Cardiac fibroblast (primary cell): ENCODE results near the gene ANKRD6.

Experiments
- DNase-seq, 2 donors: peaks; one replicate each; pipeline versions ENCODE4 v3.0.0 to v3.0.0-alpha.2; 2010; ENCODE audit warnings: low read depth in 2 of 2
- H3K4me3 ChIP-seq, 2 donors: replicated peaks in 1 of 2; 1 replicate in 1 of 2; 2 replicates in 1 of 2; pipeline ENCODE4 v1.5.1; 2011; ENCODE audit warnings: low read depth in 2 of 2, low read length in 2 of 2, mild to moderate bottlenecking in 2 of 2, moderate library complexity in 1 of 2
- CTCF ChIP-seq: IDR thresholded peaks from one replicate; pipeline ENCODE4 v1.5.1; 2011; ENCODE audit warnings: low read depth, mild to moderate bottlenecking, low read length, inconsistent platforms

ANKRD6 gene

GRCh38 chr6:89440200-89440599 lies 7.2 kb downstream of the ANKRD6 start:
- no peak for DNase-seq
- no peak for TF ChIP-seq CTCF
- H3K4me3 ChIP-seq: no peak overlapping the region

GRCh38 chr6:89443658-89444057 lies 10.7 kb downstream of the ANKRD6 start:
- no peak for TF ChIP-seq CTCF
- H3K4me3 ChIP-seq: no peak overlapping the region
- no peak for DNase-seq

GRCh38 chr6:89449193-89449592 lies 16.2 kb downstream of the ANKRD6 start:
- no peak overlapping the region for H3K4me3 ChIP-seq
- no peak for TF ChIP-seq CTCF
- no peak for DNase-seq

- no peak for DNase-seq
Observed at GRCh38 chr6:89452281-89452680, 19.3 kb downstream of the ANKRD6 start.

GRCh38 chr6:89454300-89454699 lies 21.3 kb downstream of the ANKRD6 start:
- no peak for TF ChIP-seq CTCF
- no peak for DNase-seq
- H3K4me3 ChIP-seq: no peak overlapping the region

More at GRCh38 chr6:89452281-89452680, 19.3 kb downstream of the ANKRD6 start:
- TF ChIP-seq CTCF: no peak
- H3K4me3 ChIP-seq: no peak overlapping the region

GRCh38 chr6:89458704-89459103 lies 25.8 kb downstream of the ANKRD6 start:
- DNase-seq: no peak
- no peak overlapping the region for H3K4me3 ChIP-seq
- TF ChIP-seq CTCF: no peak

GRCh38 chr6:89459501-89459900 lies 26.5 kb downstream of the ANKRD6 start:
- DNase-seq: no peak
- TF ChIP-seq CTCF: no peak
- no peak overlapping the region for H3K4me3 ChIP-seq
